Body of pancreas (tissue), 4 donors: ENCODE results near the gene SLC35F4.

Experiments used
- POLR2A ChIP-seq, 3 donors: fragments of 450-650 bp; IDR thresholded peaks; one replicate each; pipeline ENCODE4 v1.6.1; 2016; ENCODE audit warnings: antibody characterized with exemption in 3 of 3, mild to moderate bottlenecking in 2 of 3
- TF ChIP-seq, protein P1 (sequence below), 7 experiments: fragments of 450-650 bp in 4 of 7; fragments of 200-600 bp in 3 of 7; sonication (generic) in 3 of 7; IDR thresholded peaks; one replicate each; pipeline ENCODE4 v1.5.1; 2016 to 2019; ENCODE audit warnings: antibody characterized with exemption in 7 of 7

DNA sequence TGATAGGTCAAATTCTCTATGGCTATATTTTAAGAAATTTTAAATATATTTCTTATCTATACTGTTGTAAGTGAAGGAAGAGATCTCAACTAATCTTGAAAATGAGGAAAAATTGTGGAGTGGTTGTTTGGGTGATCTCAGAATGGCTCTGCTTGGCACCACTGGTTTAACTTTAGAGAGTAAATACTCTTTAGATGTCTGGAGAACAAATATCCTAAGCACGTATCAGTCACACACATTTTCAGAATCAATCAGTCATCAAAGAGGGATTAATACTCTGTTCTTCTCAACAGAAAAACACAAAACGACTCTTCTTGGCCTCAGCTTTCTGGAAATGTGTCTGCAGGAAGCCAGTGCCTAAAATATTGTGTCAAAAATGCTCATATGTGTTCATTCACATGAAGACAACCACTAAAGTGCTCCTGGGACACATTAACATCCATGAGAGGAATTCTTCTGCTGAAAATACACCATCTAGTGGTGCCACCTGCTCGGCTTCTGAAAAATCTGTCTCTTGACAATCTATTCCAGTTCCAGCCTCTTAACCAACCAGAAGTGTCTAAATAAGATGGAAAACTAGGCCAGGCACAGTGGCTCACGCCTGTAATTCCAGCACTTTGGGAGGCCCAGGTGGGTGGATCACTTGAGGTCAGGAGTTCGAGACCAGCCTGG lies 291.1 kb downstream of the SLC35F4 start:
- TF ChIP-seq, protein P1, sequence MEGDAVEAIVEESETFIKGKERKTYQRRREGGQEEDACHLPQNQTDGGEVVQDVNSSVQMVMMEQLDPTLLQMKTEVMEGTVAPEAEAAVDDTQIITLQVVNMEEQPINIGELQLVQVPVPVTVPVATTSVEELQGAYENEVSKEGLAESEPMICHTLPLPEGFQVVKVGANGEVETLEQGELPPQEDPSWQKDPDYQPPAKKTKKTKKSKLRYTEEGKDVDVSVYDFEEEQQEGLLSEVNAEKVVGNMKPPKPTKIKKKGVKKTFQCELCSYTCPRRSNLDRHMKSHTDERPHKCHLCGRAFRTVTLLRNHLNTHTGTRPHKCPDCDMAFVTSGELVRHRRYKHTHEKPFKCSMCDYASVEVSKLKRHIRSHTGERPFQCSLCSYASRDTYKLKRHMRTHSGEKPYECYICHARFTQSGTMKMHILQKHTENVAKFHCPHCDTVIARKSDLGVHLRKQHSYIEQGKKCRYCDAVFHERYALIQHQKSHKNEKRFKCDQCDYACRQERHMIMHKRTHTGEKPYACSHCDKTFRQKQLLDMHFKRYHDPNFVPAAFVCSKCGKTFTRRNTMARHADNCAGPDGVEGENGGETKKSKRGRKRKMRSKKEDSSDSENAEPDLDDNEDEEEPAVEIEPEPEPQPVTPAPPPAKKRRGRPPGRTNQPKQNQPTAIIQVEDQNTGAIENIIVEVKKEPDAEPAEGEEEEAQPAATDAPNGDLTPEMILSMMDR (IDR thresholded peaks at IDR 0.05): peak in 6 of 7 experiments; percentile 10 to 42 (median 32)
- TF ChIP-seq POLR2A (IDR thresholded peaks at IDR 0.05): no peak
